GM19467 (cell line): Measurements from ENCODE around the gene AVPR1B.
"Not testable (repeated sequence)": the region's sequence is repeated elsewhere in the genome, so short reads cannot be mapped to it uniquely, and the experiment has no call there.

Source experiments
- ATAC-seq: cut with Tn5 transposase; IDR thresholded peaks from one replicate; pipeline ENCODE4 v1.9.1; 2021; ENCODE audit warnings: mild to moderate bottlenecking, moderate library complexity; ENCODE audit not compliant: unreplicated experiment

AVPR1B gene

GRCh38 chr1:206082831-206083695 is 34.1 kb downstream of the AVPR1B start:
- no peak for ATAC-seq

- ATAC-seq: no peak
These were observed 35.3 kb downstream of the AVPR1B start for GRCh38 chr1:206081856-206082255.

DNA sequence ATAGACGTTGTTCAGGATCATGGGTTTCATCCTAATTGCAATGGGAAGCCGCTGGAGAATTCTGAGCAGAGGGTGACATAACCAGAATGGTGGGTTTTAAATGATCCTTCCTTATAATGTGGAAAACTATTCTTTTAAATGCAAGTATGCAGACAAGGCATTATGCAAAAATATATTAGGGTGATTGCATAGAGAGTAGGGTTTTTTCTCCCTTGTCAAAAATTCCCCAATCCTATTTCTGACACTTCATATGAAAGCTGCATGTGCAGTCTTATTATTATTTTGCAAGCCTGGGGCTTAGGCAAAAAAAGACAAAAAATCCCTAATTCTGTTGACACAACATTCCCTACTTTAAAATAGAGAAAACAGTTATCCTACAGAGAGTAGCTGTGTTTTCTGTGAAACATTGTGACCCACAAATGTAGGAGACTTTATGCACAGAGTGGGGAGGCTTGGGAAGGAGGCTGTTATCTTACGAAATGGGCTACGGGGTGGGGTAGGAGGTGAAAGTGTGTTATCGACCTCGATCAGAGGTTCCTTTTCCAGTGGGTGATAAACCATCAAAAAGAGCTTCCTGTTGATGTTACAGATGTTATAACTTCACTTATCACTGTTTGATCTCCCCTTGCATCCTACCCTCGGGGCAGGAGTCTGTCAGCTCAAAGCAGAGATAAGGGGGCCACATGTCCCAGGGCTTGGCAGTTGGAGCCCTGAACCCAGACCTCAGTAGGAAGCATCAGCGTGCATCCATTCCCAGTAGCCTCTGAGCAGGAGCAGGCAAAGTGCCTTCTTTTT is 37.0 kb downstream of the AVPR1B start:
- ATAC-seq: no peak

GRCh38 chr1:206079135-206079534 is 38.1 kb downstream of the AVPR1B start:
- no peak for ATAC-seq

DNA sequence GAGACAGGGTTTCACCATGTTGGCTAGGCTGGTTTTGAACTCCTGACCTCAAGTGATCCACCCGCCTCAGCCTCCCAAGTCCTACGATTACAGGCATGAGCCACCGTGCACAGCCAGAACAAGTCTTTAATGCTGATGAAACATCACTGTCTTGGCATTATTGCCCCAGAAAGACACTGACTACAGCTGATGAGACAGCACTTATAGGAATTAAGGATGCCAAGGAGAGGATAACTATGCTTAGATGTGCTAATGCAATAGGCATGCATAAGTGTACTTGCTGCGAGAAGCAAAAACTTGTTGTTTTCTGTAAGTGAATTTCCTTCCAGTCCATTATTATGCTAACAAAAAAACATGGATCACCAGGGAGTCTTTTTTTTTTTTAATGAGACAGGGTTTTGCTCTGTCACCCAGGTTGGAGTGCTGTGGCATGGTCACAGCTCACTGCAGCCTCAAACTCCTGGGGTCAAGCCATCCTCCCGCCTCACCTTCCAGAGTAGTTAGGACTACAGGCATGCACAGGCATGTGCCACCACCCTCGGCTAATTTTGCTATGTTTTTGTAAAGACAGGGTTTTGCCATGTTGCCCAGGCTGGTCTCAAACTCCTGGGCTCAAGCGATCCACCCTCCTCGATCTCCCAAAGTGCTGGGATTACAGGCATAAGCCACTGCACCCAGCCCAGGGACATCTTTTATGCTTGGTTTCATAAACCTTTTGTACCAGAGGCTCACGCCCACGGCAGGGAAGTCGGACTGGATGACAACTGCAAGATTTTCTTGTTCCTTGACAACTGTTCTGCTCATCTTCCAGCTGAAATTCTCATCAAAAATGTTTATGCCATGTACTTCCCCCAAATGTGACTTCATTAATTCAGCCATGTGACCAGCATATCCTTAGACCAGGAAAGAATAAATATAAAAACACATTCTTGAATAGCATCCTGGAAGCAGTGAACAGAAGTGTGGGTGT is 41.1 kb downstream of the AVPR1B start:
- ATAC-seq: no peak

GRCh38 chr1:206074839-206075238 is 42.3 kb downstream of the AVPR1B start:
- ATAC-seq: no peak

- no peak for ATAC-seq
These were observed 46.4 kb downstream of the AVPR1B start for GRCh38 chr1:206070627-206071304.

- no peak for ATAC-seq
These were observed 48.9 kb downstream of the AVPR1B start for GRCh38 chr1:206068314-206068713.

- no peak for ATAC-seq
These were observed 49.5 kb downstream of the AVPR1B start for GRCh38 chr1:206067486-206068227.

DNA sequence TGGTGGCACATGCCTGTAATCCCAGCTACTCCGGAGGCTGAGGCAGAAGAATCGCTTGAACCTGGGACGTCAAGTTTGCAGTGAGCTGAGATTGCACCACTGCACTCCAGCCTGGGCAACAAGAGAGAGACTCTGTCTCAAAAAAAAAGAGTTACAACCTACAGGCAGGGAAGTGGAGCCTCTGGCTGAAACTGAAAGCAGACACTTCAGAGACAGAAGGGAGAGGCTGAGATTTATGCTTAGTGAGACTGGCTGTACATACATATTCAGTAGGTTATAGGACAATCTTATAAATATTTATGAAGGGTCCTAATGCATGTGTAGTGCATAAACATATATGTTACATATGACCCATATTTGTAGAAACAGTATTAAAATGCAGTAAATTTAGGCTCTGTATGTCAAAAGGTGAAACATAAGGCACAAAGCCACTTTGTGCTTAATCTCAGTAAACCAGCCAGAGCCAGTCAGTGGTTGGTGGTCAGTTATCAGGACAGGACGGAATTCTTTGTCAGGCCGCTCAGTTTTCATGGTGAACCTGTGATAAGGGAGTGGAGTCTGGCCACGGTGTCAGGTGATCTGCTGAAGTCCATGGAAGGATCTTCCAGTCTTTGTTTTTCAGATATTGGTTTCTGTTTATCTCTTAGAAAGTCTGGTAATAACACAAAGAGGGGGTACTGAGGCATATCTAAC is 50.6 kb downstream of the AVPR1B start:
- peak; percentile 75 for ATAC-seq

GRCh38 chr1:206065547-206066145 is 51.5 kb downstream of the AVPR1B start:
- ATAC-seq: no peak

DNA sequence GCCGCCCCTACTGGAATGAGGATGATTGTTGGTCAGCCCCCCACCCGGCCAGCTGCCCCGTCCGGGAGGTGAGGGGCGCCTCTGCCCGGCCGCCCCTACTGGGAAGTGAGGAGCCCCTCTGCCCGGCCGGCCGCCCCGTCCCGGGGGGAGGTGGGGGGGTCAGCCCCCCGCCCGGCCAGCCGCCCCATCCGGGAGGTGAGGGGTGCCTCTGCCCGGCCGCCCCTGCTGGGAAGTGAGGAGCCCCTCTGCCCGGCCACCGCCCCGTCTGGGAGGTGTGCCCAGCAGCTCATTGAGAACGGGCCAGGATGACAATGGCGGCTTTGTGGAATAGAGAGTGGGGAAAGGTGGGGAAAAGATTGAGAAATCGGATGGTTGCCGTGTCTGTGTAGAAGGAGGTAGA is 52.7 kb downstream of the AVPR1B start:
- not testable (repeated sequence) for ATAC-seq

- not testable (repeated sequence) for ATAC-seq
These were observed 53.2 kb downstream of the AVPR1B start for GRCh38 chr1:206064001-206064400.

GRCh38 chr1:206062464-206062863 is 54.7 kb downstream of the AVPR1B start:
- no peak for ATAC-seq

- no peak for ATAC-seq
These were observed 56.3 kb downstream of the AVPR1B start for GRCh38 chr1:206060844-206061243.
